Measurements from ENCODE around the gene FAM13A. TPM values are rescaled to one million over a fixed set of nuclear protein-coding genes. Genes with fewer than 3 reads are reported as not detected.

Gene FAM13A
- total and polyA plus RNA-seq, 9 of the 15 experiments (the other 6 are each of a cell fraction or from before 2014, with no cell fraction given): 11.3 to 23.3 (median 14.7) TPM

- TF ChIP-seq SIRT6 (IDR thresholded peaks at IDR 0.05; ENCODE audit: low read depth, low read length): no peak
- TF ChIP-seq ATF6 (CRISPR knock-in tag; IDR thresholded peaks at IDR 0.05): no peak
- TF ChIP-seq BRD4 (IDR thresholded peaks at IDR 0.05): no peak; the same call in 1 of the 2 replicates
- TF ChIP-seq ADNP (tag; IDR thresholded peaks at IDR 0.05): no peak
- no peak for TF ChIP-seq HNRNPUL1 (IDR thresholded peaks at IDR 0.05; ENCODE audit: low read length)
- TF ChIP-seq RAD51 (IDR thresholded peaks at IDR 0.05; ENCODE audit: borderline replicate concordance, low read depth): peak; percentile 29; the same call in 1 of the 2 replicates
- no peak for TF ChIP-seq ZNF57 (CRISPR knock-in tag; IDR thresholded peaks at IDR 0.05)
- no peak for TF ChIP-seq CHD2 (IDR thresholded peaks at IDR 0.05; ENCODE audit: low read depth, low read length)
- TF ChIP-seq ARHGAP35 (IDR thresholded peaks at IDR 0.05; ENCODE audit: partially characterized antibody): no peak
- no peak for TF ChIP-seq TFAM (CRISPR knock-in tag; conservative IDR thresholded peaks at IDR 0.05)
- no peak for TF ChIP-seq ZNF695 (CRISPR knock-in tag; IDR thresholded peaks at IDR 0.05)
- no peak for TF ChIP-seq CLOCK (CRISPR knock-in tag; IDR thresholded peaks at IDR 0.05; ENCODE audit: borderline replicate concordance)
- TF ChIP-seq MBD1 (CRISPR knock-in tag; IDR thresholded peaks at IDR 0.05): no peak
- no peak for TF ChIP-seq HDAC8 (tag; IDR thresholded peaks at IDR 0.05)
- TF ChIP-seq SREBF1 (IDR thresholded peaks at IDR 0.05; ENCODE audit: borderline replicate concordance, low read depth, low read length): no peak
- no peak for TF ChIP-seq TCFL5 (CRISPR knock-in tag; conservative IDR thresholded peaks at IDR 0.05)
- no peak for TF ChIP-seq ZNF347 (CRISPR knock-in tag; IDR thresholded peaks at IDR 0.05; ENCODE audit: low read depth)
- TF ChIP-seq ZNF384 (IDR thresholded peaks at IDR 0.05; ENCODE audit: low read depth, low read length): no peak
- TF ChIP-seq CREM (IDR thresholded peaks at IDR 0.05; ENCODE audit: low read depth): peak; percentile 81
- no peak for TF ChIP-seq SNAPC5 (CRISPR knock-in tag; IDR thresholded peaks at IDR 0.05)
- no peak for TF ChIP-seq TFE3 (CRISPR knock-in tag; IDR thresholded peaks at IDR 0.05)
These were observed 233.7 kb downstream of the FAM13A start (continued) for GRCh38 chr4:88823058-88823919.

All from K562 (cell line).